ENCODE results near the gene TTYH2. TPM values are rescaled to one million over a fixed set of nuclear protein-coding genes. Genes with fewer than 3 reads are reported as not detected.
A peak's percentile ranks its signal among the peaks of the same experiment; 100 is the strongest.

TTYH2 gene
- polyA plus RNA-seq, 1 donor from 2014 or later = 0.58 TPM

- no peaks in the 10 kb centered on the region for H3K27me3 Mint-ChIP-seq
- H3K36me3 Mint-ChIP-seq = no peaks in the 10 kb centered on the region
- H3K4me1 Mint-ChIP-seq = peaks cover 16 to 24% (median 21%) of the 10 kb centered on the region in 3 donors
- no peak overlapping the region for H3K27ac Mint-ChIP-seq
- no peaks in the 10 kb centered on the region for H3K9me3 Mint-ChIP-seq
- peak overlapping the region in 1 of 4 donors; percentile 27 for H3K4me3 Mint-ChIP-seq
Measured at GRCh38 chr17:74216505-74216904, 3.1 kb downstream of the TTYH2 start.

DNA sequence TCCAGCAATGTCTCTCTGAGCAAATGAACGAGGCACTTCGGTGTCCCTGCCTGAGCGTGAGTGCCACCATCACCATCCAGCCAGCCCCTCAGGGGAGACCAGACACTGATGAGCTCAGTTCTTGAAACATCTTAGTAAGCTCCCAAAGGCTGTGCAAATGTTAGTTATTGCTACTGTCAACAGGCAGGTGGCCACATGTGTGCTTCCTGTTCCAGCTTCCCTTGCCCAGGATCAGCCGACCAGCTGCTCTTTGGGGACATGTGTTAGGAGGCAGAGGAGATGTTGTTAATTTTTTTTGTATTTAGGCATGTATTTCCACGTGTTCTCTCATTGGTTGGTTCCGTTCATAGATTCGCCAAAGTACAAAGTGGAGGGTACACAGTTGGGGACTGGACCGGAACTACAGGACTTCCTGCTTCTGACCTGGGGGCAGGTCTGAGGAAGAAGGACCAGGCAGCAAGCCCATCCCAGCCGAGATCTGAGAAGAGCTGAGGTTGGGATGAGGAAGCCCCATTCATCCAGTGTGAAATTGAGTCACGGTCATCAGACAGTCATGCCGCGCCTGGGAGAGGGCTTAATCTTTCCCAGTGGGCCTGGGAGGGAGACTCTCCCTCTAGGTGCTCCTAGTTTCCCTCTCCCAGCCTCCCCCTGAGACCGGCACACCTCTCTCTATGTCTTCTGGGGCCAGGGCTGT, 3.8 kb downstream of the TTYH2 start:
- Mint-ChIP-seq H3K4me3 (peak overlapping the region in 1 of 4 donors; percentile 75), H3K27ac (no peak overlapping the region), H3K4me1 (peaks cover 11 to 18% (median 16%) of the 10 kb centered on the region in 3 donors), H3K36me3 (no peaks in the 10 kb centered on the region), H3K9me3 (no peaks in the 10 kb centered on the region), H3K27me3 (no peaks in the 10 kb centered on the region)

- Mint-ChIP-seq H3K27me3 (no peaks in the 10 kb centered on the region), H3K4me1 (peaks cover 7 to 16% (median 12%) of the 10 kb centered on the region in 3 donors), H3K27ac (no peak overlapping the region), H3K36me3 (no peaks in the 10 kb centered on the region), H3K9me3 (no peaks in the 10 kb centered on the region), H3K4me3 (no peak overlapping the region)
Measured at GRCh38 chr17:74217888-74218287, 4.5 kb downstream of the TTYH2 start.

GRCh38 chr17:74218436-74218835, 5.1 kb downstream of the TTYH2 start:
- no peaks in the 10 kb centered on the region for H3K27me3 Mint-ChIP-seq
- H3K4me3 Mint-ChIP-seq = no peak overlapping the region
- H3K36me3 Mint-ChIP-seq = no peaks in the 10 kb centered on the region
- H3K4me1 Mint-ChIP-seq = peaks cover 4 to 13% (median 8%) of the 10 kb centered on the region in 3 donors
- H3K27ac Mint-ChIP-seq = no peak overlapping the region
- H3K9me3 Mint-ChIP-seq = no peaks in the 10 kb centered on the region

DNA sequence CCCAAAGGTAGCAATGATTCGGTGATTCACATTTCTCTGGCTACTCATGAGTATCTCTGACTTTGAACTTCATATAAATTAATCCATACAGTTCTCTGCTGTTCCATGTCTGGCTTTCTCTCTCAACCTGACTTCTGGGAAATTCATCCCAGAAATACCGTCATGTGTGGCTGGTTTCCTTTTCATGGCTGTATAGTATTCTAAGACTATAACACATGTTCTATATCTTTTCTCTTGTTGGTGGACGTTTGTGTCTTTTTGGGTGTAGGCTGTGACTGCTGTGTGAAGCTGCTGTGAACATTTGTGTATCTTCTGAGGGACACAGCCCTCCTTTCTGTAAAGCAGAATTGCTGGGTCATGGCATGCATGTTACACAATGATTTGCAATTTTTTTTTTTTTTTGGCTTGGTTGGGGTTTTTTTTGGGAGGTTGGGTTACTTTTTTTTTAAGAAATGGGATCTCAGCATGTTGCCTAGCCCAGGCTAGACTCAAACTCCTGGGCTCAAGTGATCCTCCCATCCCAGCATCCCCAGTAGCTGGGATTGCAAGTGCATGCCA, 6.3 kb downstream of the TTYH2 start:
- Mint-ChIP-seq H3K4me3 (no peak overlapping the region), H3K36me3 (peaks cover 2% of the 10 kb centered on the region)

DNA sequence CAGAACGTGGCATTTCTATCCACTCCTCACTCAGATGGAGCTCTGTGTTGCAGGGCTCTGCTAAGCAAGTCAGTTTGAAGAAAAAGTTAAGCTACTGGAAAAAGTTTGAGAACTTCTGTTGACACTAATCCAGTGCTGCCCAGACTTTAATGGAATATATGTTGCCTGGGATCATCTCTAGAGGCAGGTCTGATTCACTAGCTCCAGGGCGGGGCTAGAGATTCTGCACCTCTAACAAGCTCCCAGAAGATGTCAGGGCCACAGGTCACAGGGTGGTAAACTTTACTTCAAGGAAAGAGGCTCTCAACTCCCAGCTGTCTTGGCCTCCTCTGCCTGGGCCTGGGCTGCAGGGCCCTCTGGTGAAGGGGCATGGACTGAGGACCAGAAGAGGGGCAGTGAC, 6.8 kb downstream of the TTYH2 start:
- H3K4me3 Mint-ChIP-seq = no peak overlapping the region
- no peak overlapping the region for H3K27ac Mint-ChIP-seq
- no peaks in the 10 kb centered on the region for H3K27me3 Mint-ChIP-seq
- H3K36me3 Mint-ChIP-seq = peaks cover 2% of the 10 kb centered on the region
- H3K4me1 Mint-ChIP-seq = peaks cover 3 to 6% (median 4%) of the 10 kb centered on the region in 3 donors
- H3K9me3 Mint-ChIP-seq = no peaks in the 10 kb centered on the region

More for the DNA sequence above, 6.3 kb downstream of the TTYH2 start:
- H3K27ac Mint-ChIP-seq = no peak overlapping the region
- H3K9me3 Mint-ChIP-seq = no peaks in the 10 kb centered on the region
- H3K4me1 Mint-ChIP-seq = peaks cover 3 to 6% (median 4%) of the 10 kb centered on the region in 3 donors
- H3K27me3 Mint-ChIP-seq = no peaks in the 10 kb centered on the region

- Mint-ChIP-seq H3K4me3 (peak overlapping the region in 1 of 4 donors; percentile 54), H3K27ac (no peak overlapping the region)
Measured at GRCh38 chr17:74220946-74221818, 7.8 kb downstream of the TTYH2 start.

DNA sequence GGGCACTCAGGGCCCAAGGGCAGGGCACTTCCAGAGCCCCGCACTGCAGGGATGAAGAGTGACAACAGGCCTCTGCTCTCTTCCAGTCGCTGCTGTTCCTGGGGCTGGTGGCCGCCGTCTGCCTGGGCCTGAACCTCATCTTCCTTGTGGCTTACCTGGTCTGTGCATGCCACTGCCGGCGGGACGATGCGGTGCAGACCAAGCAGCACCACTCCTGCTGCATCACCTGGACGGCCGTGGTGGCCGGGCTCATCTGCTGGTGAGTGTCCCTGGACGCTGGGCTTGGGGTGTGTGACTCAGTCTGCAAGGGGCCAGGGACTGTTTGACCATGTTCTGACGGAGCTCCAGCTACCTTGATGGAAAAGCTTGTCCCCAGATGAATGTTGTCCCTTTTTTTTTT, 9.0 kb downstream of the TTYH2 start:
- Mint-ChIP-seq H3K27me3 (no peaks in the 10 kb centered on the region), H3K4me1 (peaks cover 0 to 4% (median 0%) of the 10 kb centered on the region in 3 donors), H3K9me3 (no peaks in the 10 kb centered on the region), H3K27ac (no peak overlapping the region), H3K4me3 (no peak overlapping the region), H3K36me3 (peaks cover 6% of the 10 kb centered on the region)

More at GRCh38 chr17:74220946-74221818, 7.8 kb downstream of the TTYH2 start:
- Mint-ChIP-seq H3K4me1 (peaks cover 0 to 4% (median 0%) of the 10 kb centered on the region in 3 donors), H3K9me3 (no peaks in the 10 kb centered on the region), H3K36me3 (peaks cover 2% of the 10 kb centered on the region), H3K27me3 (no peaks in the 10 kb centered on the region)

GRCh38 chr17:74223901-74224300, 10.5 kb downstream of the TTYH2 start:
- H3K4me3 Mint-ChIP-seq = peak overlapping the region in 1 of 4 donors; percentile 63
- H3K27ac Mint-ChIP-seq = no peak overlapping the region
- no peaks in the 10 kb centered on the region for H3K27me3 Mint-ChIP-seq
- H3K4me1 Mint-ChIP-seq = peaks cover 0 to 4% (median 0%) of the 10 kb centered on the region in 3 donors
- peaks cover 8% of the 10 kb centered on the region for H3K36me3 Mint-ChIP-seq
- no peaks in the 10 kb centered on the region for H3K9me3 Mint-ChIP-seq

DNA sequence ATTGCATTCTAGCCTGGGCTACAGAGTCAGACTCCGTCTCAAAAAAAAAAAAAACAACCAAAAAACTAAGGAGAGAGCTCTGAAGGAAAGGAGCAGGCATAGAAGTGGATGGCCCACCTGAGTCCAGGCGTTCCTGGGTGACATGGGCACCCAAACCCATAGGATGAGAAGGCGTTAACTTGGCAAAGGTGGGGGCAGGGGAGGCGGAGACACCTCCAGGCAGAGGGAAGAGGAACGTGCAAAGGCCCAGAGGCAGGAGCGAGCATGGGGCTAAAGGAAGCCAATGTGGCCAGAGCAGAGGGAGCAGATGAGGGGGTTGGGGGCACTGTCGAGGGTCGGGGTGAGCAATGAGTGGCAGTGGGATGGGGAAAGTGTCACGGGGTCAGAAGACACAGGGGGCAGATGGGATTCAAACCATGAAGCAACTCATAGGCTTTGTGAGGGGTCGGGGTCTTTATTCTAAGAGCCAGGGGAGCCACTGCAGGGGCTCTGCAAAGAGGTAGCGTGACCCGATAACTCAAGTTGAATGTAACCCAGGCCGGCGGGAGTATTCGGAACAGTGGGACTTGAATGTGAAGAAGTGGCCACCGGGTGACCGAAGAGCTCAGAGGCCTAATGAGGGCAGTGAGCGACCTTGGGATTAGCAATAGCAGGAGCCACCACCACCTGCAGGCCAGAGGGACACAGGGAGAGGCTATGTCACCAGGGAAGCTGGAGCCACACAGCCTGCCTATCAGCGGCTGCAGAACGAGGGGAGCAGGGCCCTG, 11.8 kb downstream of the TTYH2 start:
- Mint-ChIP-seq H3K4me1 (no peaks in the 10 kb centered on the region), H3K27ac (no peak overlapping the region), H3K36me3 (peaks cover 11% of the 10 kb centered on the region), H3K27me3 (no peaks in the 10 kb centered on the region), H3K9me3 (no peaks in the 10 kb centered on the region), H3K4me3 (no peak overlapping the region)

DNA sequence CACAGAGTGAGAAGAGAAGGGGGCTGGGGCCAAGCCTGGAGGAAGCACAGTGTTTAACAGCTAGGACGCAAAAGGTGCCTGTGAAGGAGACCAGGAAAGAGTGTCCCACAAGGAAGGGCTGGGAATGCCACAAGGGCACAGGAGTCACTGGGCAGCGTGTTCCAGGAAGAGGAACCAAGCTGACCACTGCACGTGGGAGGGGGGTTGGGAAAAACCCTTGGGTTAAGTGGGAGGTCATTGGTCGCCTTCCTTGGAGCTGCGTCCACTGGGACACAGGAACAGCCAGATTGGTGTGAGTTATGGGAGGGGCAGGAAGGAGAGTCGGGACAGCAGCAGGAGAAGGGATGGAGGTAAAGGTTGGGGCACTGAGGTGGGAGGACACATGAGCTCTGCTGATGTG, 12.9 kb downstream of the TTYH2 start:
- H3K27me3 Mint-ChIP-seq = no peaks in the 10 kb centered on the region

GRCh38 chr17:74227271-74228080, 14.1 kb downstream of the TTYH2 start:
- Mint-ChIP-seq H3K4me3 (no peak overlapping the region), H3K4me1 (no peaks in the 10 kb centered on the region), H3K27me3 (no peaks in the 10 kb centered on the region), H3K27ac (no peak overlapping the region), H3K36me3 (peaks cover 16% of the 10 kb centered on the region), H3K9me3 (no peaks in the 10 kb centered on the region)

More for the DNA sequence above, 12.9 kb downstream of the TTYH2 start:
- H3K9me3 Mint-ChIP-seq = no peaks in the 10 kb centered on the region
- H3K27ac Mint-ChIP-seq = no peak overlapping the region
- no peaks in the 10 kb centered on the region for H3K4me1 Mint-ChIP-seq
- H3K36me3 Mint-ChIP-seq = peaks cover 12% of the 10 kb centered on the region
- H3K4me3 Mint-ChIP-seq = no peak overlapping the region

DNA sequence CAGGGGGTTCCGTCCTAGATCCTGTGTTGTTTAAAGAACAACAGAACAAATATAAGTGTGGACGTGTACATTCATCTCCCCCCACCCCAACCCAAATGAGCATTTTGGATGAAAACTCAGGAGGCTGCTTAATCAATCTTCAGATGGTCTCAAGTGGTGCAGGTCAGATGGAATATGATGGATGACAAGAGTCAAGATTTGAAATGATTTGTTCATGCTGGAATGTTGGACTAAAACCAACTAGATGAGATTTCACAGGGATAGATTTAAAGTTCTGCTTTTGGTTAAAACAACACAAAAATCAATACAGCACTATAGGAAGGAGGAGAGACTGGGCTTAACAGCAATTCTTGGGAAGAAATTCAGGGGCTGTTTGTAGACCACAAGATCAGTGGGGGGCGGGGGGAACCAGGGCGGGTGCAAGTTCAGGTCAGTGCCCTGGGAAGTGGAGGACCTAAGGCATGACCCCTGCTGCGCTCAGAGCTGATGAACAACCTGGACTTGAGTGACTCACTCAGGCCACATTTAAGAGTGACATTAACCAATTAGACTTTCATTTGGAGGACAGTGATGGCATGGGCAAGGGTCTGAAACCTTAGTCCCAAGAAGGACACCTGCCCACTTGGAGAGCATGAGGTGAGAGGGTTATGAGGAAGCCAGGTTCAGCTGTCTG, 15.1 kb downstream of the TTYH2 start:
- H3K27ac Mint-ChIP-seq = no peak overlapping the region
- H3K36me3 Mint-ChIP-seq = peaks cover 16% of the 10 kb centered on the region
- H3K4me1 Mint-ChIP-seq = no peaks in the 10 kb centered on the region
- no peaks in the 10 kb centered on the region for H3K9me3 Mint-ChIP-seq
- no peak overlapping the region for H3K4me3 Mint-ChIP-seq
- no peaks in the 10 kb centered on the region for H3K27me3 Mint-ChIP-seq
